ENCODE data around the gene ITPRIPL1.
"Not testable (repeated sequence)": the region's sequence is repeated elsewhere in the genome, so short reads cannot be mapped to it uniquely, and the experiment has no call there.

Gene ITPRIPL1

GRCh38 chr2:96325041-96325883, at the start of gene ITPRIPL1:
Gene ITPRIPL1, plus strand, starts transcription at chr2:96325317. Its CDS starts 523 bp downstream, at chr2:96325840.
- DNase-seq: peak; percentile 54

- no peak for DNase-seq
These were observed 48.2 kb upstream of the ITPRIPL1 start for GRCh38 chr2:96276787-96277499.

DNA sequence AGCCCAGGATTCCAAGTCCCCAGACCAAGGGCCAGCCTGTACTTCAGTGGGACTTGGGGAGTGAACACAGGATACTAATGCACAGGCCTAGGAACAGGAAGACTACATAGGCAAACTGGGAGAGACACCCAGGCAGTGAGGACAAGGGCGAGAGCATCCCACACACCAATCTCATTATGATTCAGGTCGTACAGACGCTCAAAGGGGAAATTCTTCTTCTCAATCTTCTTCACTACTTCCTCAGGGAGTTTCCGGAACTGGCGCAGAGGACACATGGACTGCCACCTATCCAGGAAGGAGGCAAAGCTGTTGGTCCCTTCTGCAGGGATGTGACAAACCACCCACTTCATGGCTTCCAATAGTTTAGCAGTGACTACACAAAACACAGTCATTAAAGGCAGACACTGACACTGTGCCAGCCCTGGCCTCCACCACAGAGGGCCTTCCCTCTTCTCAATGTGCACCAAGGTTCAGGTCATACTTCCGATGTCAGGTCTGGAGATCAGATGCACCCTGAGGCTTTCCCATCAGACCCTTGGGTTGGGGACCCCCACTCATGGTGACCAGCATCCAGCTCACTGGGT, 37.8 kb upstream of the ITPRIPL1 start:
- no peak for DNase-seq

DNA sequence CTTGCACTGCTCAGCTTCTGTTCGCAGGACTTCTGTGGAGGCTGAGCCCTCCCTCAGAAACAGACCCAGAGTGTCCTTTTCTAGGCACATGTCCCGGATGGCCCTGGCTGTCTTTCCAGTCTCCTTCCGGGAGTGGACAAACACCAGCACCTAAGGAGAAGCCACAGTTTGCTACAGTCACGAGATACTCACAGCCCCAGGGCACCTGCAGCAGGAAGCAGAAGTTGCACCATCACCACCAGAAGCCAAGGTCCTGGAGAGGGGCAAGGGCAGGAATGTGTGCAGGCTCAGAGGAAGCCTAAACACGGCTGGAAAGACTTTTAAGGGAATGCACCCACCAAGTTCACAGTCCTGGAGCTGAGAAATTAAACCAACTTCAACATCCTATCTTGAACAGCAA, 33.4 kb upstream of the ITPRIPL1 start:
- no peak for DNase-seq

- not testable (repeated sequence) for DNase-seq
These were observed 30.8 kb upstream of the ITPRIPL1 start for GRCh38 chr2:96294271-96294670.

DNA sequence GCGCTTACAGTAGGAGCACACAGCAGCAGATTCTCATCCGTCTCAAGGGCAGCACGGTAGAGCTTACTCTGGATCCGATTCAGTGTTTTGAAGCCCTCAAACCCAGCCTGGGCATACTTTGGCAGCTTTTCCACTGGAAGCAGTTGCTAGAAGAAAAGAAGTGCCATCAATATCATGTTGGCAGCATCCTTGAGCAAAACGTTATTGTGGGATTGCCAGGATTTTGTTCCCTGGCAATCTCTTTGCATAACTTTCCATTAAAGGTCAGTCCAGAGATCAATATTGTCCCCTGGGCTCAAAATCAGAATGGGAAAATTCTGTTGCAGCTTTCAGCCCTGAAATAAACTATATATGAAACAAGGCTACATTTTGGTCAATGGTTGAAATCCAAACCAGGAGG, 28.2 kb upstream of the ITPRIPL1 start:
- no peak for DNase-seq

- no peak for DNase-seq
These were observed 23.3 kb upstream of the ITPRIPL1 start for GRCh38 chr2:96301865-96302264.

DNA sequence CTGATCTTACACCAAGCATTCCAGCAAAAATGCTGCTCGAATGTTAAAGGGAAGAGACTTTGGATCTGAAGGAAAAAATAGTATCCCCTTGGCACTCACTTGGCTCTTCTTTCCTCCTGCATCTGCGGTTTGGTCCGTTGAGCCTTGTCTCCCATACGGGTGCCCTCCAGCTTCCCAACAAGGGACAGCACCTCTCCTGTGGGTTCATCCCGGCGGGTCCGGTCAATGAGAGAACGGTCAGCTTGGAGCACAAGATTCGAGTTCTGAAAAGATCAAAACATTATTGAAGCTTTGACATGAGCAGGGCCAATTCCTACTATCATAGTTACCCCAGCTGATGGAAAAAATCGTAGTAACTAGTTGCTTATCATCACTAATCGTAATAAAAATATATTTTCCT, 20.5 kb upstream of the ITPRIPL1 start:
- no peak for DNase-seq

DNA sequence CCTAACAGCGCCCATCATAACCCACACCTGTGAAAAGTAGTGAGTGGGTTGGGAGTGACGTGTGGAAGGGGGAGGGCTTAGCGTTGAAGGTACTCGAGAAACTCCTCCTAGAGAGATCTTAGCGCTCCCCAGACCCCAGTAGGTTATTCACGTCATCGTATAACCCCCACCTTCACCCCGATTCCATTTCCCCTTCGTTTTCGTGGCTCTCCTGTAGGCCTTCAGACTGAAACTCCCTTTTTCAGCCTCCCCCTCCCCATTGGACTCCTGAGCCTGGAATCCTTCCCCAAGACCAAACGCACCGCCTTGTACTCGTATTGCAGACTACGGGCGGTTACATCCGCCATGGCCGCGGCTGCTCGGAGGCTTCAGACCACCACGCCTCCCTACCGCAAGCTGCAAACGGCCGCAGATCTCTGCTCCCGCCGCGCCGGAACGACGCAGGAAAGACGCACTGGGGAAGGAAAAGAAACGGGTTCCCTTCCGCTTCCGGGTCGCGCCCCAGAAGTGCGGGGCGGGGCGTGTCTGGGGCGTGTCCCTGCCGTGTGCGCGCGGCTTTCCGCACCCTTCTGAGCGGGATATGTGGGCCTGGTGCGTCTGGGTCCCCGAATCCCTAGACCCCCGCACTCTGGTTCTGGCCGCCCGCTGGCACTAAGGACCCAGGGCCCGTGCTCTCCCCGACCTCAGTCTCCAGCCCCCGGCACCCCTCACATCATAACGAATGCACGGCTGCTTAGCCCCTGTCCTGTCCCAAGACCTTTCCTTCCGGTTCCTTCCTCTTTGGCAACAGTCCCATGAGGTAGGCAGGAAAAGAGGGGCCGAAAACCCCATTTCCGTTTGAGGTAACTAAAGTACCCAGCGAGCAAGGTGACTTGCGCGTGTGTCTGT, 19.8 kb upstream of the ITPRIPL1 start, which contains the start of gene SNRNP200:
SNRNP200 (minus strand) TSS at position 456 of the 888 bp plus-strand sequence; CDS start at position 347, 109 bp downstream.
- peak; percentile 96 for DNase-seq

DNA sequence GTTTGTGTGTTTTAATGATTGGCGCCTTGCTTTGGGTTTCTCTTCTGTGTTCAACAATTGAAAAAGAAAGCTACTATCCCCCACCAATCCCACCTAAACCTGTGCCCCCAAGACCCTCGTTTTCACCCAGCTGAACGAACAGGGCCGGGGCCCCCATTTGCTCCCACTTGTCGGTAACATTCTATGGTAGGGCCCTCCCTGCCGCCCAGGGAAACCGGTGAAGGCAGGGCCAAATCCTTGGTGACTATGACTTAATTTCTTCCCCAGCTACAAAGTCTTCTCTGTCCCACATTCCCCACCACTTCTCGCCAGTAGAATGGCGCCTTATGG, 19.2 kb upstream of the ITPRIPL1 start:
- DNase-seq: no peak

- no peak for DNase-seq
These were observed 18.7 kb upstream of the ITPRIPL1 start for GRCh38 chr2:96306370-96306769.

DNA sequence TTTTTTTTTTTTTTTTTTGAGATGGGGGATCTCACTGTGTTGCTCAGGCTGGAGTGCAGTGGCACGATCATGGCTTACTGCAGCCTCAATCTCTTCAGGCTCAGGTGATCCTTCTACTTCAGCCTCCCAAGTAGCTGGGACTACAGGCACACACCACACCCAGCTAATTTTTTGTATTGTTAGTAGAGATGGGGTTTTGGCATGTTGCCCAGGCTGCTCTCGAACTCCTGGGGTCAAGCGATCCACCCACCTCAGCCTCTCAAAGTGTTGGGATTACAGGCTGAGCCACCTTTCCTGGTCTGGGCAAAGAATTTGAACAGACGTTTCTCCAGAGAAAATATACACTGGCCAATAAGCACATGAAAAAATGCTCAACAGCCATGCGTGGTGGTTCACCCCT, 16.9 kb upstream of the ITPRIPL1 start:
- no peak for DNase-seq

- no peak for DNase-seq
These were observed 10.1 kb upstream of the ITPRIPL1 start for GRCh38 chr2:96315005-96315399.

DNA sequence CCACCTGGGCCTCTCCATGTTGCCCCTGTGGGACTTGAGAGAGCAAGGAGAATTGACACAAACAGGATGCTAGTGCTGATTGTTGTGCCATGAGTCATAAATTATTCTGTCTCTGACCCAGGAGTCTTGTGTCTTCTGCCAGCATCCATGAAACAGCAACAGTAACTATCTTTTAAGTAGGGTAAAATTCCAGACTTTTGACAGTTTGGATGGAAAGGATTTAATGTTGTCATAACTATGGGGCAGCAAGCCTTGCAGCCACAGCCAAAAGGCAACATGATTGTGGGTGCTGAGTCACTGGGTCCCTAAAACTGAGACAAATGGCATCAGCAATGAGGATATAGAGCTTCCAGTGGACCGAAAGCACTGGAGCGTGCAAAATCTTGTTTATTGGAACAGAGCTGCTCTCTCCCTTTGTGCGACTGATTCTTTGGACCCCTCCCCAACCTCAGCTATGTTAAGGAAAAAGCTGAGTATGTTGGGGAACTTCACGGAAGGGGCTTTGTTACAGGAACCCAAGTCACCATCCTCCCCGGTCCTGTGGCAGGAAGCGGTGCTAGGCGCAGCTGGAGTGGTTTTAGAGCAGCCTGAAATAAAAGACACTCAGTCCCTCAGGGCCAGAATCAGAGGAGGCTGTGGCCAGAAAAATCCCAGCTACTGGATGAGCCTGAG, 9.6 kb upstream of the ITPRIPL1 start:
- DNase-seq: peak; percentile 15

DNA sequence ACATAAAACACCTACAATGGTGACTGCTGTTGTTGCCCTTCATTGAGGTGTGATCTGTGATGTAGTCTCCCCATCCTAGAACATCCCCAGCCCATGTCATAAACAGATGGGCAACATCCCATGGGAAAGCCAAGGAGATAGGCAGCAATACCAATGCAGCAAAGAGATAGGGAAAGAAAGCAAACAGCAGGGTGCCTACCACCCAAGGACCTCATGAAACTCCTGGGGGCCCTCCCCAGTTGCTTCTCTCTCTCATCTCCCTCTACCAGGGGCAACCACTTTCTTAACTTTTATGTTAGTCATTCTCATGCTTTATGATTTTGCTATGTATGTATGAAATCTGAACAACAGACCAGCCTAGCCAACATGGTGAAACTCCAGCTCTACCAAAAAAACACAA, 8.1 kb upstream of the ITPRIPL1 start:
- DNase-seq: no peak

DNA sequence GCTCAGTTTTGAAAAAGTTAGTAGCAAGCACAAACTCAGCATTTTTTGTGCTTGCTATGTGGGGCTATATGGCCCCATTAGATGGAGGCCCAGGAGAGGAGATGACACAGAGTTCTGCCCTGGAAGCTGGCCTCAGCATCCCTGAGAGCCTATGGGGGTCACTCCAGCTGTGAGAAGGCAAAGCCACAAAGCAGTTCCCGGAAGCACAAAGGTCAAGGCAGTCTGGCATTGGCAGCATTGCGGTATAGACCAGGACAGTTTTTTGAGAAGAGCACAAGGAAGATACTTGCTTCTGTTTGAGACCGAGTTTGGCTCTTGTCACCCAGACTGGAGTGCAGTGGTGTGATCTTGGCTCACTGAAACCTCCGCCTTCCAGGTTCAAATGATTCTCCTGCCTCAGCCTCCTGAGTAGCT, 7.5 kb upstream of the ITPRIPL1 start:
- DNase-seq: no peak

DNA sequence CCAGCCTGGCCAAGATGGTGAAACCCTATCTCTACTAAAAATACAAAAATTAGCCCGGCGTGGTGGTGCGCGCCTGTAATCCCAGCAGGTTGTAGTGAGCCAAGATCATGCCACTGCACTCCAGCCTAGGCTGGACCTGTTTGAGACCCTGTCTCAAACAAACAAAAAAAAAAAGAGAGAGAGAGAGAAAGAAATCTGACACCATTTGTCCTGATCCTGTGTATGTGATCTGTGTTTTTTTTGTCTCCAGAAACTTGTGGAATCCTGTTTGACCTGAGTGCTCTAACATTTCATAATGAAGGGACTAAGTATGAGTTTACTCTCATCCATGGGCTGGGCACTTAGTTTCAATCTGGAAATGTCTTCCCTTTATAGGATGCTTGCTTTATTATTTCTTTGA, 6.4 kb upstream of the ITPRIPL1 start:
- DNase-seq: no peak

DNA sequence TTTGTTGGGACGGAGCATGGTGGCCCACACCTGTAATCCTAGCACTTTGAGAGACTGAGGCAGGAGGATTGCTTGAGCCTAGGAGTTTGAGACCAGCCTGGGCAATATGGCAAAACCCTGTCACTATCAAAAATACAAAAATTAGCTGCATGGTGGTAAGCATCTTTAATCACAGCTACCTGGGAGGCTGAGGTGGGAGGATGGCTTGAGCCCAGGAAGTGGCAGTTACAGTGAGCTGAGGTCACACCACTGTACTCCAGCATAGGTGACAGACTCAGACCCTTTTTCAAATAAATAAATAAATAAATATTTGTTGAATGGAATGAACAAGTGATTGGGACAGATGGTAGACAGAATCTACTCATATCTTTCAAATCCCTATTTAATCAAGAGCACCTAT, 5.7 kb upstream of the ITPRIPL1 start:
- no peak for DNase-seq

DNA sequence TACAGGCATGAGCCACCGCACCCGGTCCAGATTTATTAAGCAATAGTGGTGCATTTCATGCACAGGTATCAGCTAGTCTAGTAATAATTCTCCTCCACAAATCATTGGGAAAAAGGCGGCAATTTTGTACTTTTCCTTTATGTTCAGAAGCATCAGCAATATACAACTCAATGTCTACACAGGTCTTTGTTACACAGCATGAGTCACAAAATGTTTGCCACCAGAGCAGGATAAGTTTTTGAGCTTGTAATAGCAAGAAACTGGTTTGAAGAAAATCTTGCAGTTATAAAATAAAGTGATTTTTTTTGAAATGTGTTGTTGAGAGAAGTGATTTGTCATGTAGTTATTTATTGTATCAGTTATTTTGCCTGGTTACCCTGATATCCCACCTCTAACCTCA, 4.8 kb upstream of the ITPRIPL1 start:
- no peak for DNase-seq

GRCh38 chr2:96320728-96321622, 4.1 kb upstream of the ITPRIPL1 start:
- peak; percentile 52 for DNase-seq

- DNase-seq: no peak
These were observed 1.3 kb upstream of the ITPRIPL1 start for GRCh38 chr2:96323849-96324248.
